MV-4-11 (cell line): ENCODE data around the gene TBRG4.

Source experiments
- DNase-seq: peaks from one replicate; lab custom pipeline; 2025; lab: John Stamatoyannopoulos, UW

Gene TBRG4

DNA sequence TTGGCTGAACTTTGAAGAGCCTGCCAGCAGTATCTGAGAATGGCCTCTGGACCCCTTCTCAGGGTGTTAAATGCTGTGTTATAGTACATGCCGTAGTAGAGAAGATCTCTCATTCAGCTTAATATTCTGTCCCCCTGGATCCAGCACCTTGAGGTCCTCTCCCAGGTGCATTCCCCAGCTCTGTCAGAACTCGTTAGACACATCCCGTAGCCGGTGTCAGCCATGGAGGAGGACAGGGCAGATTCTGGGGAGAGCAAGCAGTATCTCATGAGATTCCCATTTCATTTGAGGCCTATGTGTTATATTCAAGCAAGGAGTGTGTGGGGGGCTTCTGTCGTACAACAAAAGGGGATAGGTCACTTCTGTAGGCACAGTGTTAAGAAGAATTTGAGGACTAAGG, 57.6 kb downstream of the TBRG4 start:
- no peak for DNase-seq

GRCh38 chr7:45053401-45053800, 58.1 kb downstream of the TBRG4 start:
- no peak for DNase-seq

GRCh38 chr7:45052011-45052410, 59.5 kb downstream of the TBRG4 start:
- DNase-seq = no peak

- DNase-seq = no peak
Measured at GRCh38 chr7:45050198-45050597, 61.3 kb downstream of the TBRG4 start.
